GM18505 (cell line): ENCODE results near the gene HECTD2.
"Not testable (repeated sequence)": the region's sequence is repeated elsewhere in the genome, so short reads cannot be mapped to it uniquely, and the experiment has no call there.

Source experiments
- ATAC-seq: cut with Tn5 transposase; IDR thresholded peaks from one replicate; pipeline ENCODE4 v1.9.1; 2021; ENCODE audit not compliant: unreplicated experiment
- POLR2A ChIP-seq: IDR thresholded peaks from 4 replicates; pipeline ENCODE4 v1.6.1; 2011; ENCODE audit warnings: borderline replicate concordance; ENCODE audit not compliant: insufficient read depth, insufficient read length; ENCODE audit errors: extremely low read depth

HECTD2 gene

GRCh38 chr10:91389636-91390512, 20.3 kb upstream of the HECTD2 start:
- peak; percentile 81 for ATAC-seq
- no peak for TF ChIP-seq POLR2A

GRCh38 chr10:91390513-91390825, 19.7 kb upstream of the HECTD2 start:
- ATAC-seq = not testable (repeated sequence)

GRCh38 chr10:91391920-91392319, 18.2 kb upstream of the HECTD2 start:
- ATAC-seq = no peak

GRCh38 chr10:91406322-91406721, 3.8 kb upstream of the HECTD2 start:
- TF ChIP-seq POLR2A = no peak
- ATAC-seq = no peak

More at GRCh38 chr10:91391920-91392319, 18.2 kb upstream of the HECTD2 start:
- no peak for TF ChIP-seq POLR2A

GRCh38 chr10:91409069-91409868, 875 bp upstream of the HECTD2 start:
- ATAC-seq = peak; percentile 35
- no peak for TF ChIP-seq POLR2A

GRCh38 chr10:91410638-91411371, 661 bp downstream of the HECTD2 start:
- ATAC-seq = no peak
- no peak for TF ChIP-seq POLR2A

GRCh38 chr10:91411621-91412020, 1.5 kb downstream of the HECTD2 start:
- ATAC-seq = no peak
- no peak for TF ChIP-seq POLR2A

GRCh38 chr10:91412354-91413087, 2.4 kb downstream of the HECTD2 start:
- no peak for TF ChIP-seq POLR2A
- no peak for ATAC-seq

- ATAC-seq = no peak
- no peak for TF ChIP-seq POLR2A
Measured at GRCh38 chr10:91415816-91416215, 5.7 kb downstream of the HECTD2 start.

- no peak for ATAC-seq
Measured at GRCh38 chr10:91416339-91416855, 6.3 kb downstream of the HECTD2 start.

GRCh38 chr10:91418416-91418815, 8.3 kb downstream of the HECTD2 start:
- TF ChIP-seq POLR2A = no peak
- ATAC-seq = no peak

More at GRCh38 chr10:91416339-91416855, 6.3 kb downstream of the HECTD2 start:
- no peak for TF ChIP-seq POLR2A

- ATAC-seq = no peak
- TF ChIP-seq POLR2A = no peak
Measured at GRCh38 chr10:91420868-91421267, 10.7 kb downstream of the HECTD2 start.
